Measurements from ENCODE around the gene COL17A1.

COL17A1 gene

DNA sequence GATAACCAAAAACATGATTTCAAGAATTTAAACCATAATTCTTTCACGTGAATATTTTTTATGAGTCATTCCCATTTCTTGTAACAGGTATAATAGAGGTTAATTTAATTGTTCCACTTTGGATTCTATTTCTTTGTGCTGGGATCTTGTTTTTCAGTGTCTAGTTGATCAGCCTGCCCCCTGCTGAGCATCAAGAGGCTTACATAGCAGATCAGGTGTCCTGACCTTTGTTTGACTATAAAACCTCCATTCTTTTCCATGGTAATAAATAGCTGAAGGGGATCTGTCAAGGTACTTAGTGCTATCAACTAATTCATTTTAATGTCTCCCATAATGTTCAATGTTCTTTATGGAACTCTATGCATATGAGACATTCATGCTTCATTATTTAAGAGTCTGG is 4.9 kb downstream of the COL17A1 start:
- TF ChIP-seq GATA3 (IDR thresholded peaks at IDR 0.05; ENCODE audit: low read depth, low read length): no peak
- TF ChIP-seq GATA2 (IDR thresholded peaks at IDR 0.05; ENCODE audit: low read depth, low read length): no peak

DNA sequence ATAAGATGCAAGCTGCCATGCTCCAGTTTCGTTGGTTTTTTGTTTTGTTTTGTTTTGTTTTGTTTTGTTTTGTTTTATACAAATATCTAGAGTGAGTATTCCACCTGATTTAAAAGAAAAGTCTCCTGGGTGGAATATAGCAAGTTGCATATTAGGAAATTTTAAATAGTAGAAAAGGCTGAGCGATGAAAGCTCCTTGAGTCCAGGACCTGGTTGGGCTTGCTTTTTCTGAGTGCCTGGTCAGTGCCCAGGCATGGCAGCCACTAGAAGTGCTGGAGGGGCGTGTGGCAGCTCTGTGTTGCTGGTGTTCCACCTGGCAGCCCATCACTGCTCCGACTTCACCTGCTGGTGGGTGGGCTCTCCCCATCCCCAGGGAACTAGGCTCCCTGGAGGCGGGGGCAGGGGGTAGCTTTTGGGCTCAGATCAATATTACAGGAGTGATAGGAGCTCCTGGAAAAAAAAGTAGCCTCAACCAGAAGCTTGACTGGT is 8.0 kb downstream of the COL17A1 start:
- TF ChIP-seq GATA2 (IDR thresholded peaks at IDR 0.05; ENCODE audit: low read depth, low read length) (no peak), GATA3 (IDR thresholded peaks at IDR 0.05; ENCODE audit: low read depth, low read length) (no peak)

DNA sequence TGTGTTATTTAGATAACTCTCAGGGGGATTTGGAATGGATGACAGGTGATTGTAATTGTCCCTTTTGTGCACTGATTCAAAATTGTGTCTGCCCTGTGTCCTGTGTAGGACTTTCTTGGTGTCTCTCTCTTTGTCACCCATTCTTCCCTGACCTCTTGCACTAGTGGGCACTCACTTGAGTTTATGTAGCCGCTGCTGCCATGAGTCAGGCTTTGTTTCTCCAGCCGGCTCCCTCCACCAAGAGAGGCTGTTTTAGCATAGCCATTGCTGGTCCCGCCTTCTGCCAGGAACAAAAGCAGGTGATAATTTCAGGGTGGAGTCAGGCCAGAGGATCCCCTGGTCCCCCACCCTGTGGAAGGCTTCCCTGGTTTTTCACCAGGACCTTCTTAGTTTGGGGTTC is 8.4 kb downstream of the COL17A1 start:
- no peak for TF ChIP-seq GATA3 (IDR thresholded peaks at IDR 0.05; ENCODE audit: low read depth, low read length)
- no peak for TF ChIP-seq GATA2 (IDR thresholded peaks at IDR 0.05; ENCODE audit: low read depth, low read length)

DNA sequence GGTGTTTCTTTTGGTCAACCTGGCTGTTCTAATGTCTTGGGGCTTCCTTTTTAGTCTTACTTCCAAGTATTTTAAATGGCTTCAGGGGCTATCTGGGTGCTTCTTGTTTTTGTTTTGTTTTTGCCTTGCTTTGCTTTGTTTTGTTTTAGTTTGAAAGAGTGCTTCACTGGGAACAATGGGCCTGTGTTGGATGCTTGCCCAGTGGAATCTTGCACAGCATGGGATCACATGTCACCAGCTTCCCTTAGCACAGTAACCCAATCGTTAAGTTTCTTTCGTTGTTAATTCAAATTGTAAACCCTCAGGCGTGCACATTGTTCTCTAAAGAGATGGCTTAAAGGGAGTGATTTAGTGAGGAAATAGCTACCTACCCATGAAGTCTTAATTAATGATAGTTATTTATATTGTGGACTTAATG is 8.9 kb downstream of the COL17A1 start:
- TF ChIP-seq GATA3 (IDR thresholded peaks at IDR 0.05; ENCODE audit: low read depth, low read length) (no peak), GATA2 (IDR thresholded peaks at IDR 0.05; ENCODE audit: low read depth, low read length) (no peak)

DNA sequence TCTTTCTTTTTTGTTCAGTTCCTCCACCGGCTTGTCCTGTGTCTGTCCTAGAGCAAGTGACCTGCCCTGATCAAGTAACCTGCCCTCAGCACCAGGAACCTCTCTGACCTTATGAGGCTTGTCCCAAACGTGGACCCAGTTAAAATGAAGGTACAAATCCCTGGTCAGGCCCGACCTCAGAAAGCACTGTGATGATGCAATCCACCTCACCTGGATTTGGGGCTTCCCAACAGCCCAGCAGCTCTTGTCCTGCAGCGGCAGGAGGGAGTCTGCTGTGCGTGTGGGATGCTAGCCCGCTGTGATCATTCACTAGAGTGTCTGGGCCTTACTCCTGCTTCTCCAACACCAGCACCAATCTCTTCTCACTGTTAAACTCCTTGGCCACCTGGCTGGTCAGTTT is 11.2 kb downstream of the COL17A1 start:
- TF ChIP-seq GATA3 (IDR thresholded peaks at IDR 0.05; ENCODE audit: low read depth, low read length): no peak
- TF ChIP-seq GATA2 (IDR thresholded peaks at IDR 0.05; ENCODE audit: low read depth, low read length): no peak

DNA sequence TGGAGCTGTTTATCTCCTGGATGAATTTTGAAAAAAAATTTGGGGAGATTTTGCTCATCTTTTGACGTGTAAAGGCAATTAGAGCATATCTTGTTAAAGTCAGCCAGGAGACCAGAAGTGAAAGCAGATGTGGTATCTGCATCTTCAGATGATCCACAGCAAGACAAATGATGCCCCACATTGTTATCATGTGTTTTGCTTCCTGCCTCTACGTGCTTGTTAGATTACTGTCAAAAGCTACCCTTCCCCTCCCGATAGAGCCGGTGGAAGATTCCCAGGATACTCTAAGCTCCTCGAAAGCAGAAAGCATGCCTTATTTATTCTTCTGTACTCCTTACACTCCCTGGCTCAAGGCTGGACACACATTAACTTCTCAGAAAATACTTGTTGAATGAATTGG is 12.9 kb downstream of the COL17A1 start:
- no peak for TF ChIP-seq GATA2 (IDR thresholded peaks at IDR 0.05; ENCODE audit: low read depth, low read length)
- TF ChIP-seq GATA3 (IDR thresholded peaks at IDR 0.05; ENCODE audit: low read depth, low read length): no peak

DNA sequence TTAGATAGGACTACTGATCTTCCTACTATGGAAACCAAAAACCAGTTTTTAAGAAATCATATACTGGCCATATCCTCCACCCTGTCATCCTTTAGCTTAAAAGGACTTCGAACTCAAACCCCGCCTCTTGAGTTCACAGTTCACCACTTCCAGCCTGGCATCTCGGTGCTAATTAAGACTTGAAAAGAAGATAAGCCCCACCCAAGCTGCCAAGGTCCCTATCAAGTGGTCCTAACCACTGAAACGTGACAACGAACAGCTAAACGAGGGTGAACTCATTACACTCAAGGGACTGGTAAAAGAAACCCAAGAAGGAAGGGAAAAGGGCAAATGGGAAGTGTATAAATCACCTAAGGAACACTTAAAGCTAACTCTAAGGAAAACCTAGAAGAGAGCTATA is 16.1 kb downstream of the COL17A1 start:
- TF ChIP-seq GATA2 (IDR thresholded peaks at IDR 0.05; ENCODE audit: low read depth, low read length) (no peak), GATA3 (IDR thresholded peaks at IDR 0.05; ENCODE audit: low read depth, low read length) (no peak)

DNA sequence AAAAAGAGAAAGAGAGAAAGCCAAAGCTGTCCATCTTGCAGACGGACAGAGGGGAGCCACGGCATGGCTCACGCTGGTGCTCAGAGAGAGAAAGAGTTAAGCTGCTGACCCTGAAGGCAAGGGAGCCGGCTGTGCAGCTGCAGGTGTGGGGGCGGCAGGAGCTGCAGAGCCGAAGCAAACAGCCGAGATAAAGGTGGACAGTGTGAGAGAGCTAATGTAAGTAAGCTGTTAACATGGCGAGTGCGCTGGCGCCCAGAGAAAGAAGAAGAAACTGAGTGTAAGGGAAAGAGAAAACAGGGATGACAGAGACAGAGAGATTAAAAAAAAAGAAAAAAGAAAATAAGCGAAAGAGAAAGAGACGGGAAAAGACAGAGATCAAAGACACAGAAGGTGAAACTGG is 18.2 kb downstream of the COL17A1 start:
- TF ChIP-seq GATA2 (IDR thresholded peaks at IDR 0.05; ENCODE audit: low read depth, low read length): no peak
- no peak for TF ChIP-seq GATA3 (IDR thresholded peaks at IDR 0.05; ENCODE audit: low read depth, low read length)

DNA sequence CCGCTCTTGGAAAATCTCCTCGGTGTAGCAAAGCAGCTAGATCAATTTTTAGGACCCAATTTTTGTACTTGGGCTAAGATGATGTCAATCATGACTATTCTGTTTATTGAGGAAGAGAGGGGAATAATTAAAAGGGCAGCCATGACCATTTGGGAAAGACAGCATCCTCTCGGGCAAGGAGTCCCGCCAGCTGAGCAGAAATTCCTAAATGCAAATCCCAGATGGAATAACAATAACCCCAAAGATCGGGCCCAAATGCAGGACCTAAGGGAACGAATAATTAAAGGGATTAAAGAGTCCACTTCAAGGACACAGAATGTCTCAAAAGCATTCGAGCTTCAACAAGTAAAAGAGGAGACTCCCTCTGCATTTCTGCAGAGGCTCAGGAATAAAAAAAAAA is 18.7 kb downstream of the COL17A1 start:
- TF ChIP-seq GATA2 (IDR thresholded peaks at IDR 0.05; ENCODE audit: low read depth, low read length): no peak
- no peak for TF ChIP-seq GATA3 (IDR thresholded peaks at IDR 0.05; ENCODE audit: low read depth, low read length)

DNA sequence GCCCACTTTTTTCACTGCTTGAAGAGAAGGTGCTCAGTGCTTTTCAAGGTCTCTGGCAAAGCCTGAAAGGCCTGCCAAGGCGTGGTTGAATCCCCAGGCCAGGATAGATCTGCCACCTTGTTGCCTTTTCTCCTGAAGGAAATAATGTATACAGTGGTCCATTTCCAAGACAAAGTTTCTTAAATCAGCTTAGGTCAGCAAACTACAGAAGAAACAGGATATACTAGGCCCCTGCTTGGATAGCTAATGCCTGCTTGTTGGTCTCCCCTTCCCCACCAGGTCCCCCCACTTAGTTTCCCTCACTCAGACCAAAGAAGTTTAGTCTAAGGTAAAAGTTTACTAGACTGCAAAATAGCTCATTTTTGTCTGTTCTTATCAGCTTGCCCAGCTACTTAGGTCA is 19.9 kb downstream of the COL17A1 start:
- TF ChIP-seq GATA2 (IDR thresholded peaks at IDR 0.05; ENCODE audit: low read depth, low read length): no peak
- no peak for TF ChIP-seq GATA3 (IDR thresholded peaks at IDR 0.05; ENCODE audit: low read depth, low read length)

DNA sequence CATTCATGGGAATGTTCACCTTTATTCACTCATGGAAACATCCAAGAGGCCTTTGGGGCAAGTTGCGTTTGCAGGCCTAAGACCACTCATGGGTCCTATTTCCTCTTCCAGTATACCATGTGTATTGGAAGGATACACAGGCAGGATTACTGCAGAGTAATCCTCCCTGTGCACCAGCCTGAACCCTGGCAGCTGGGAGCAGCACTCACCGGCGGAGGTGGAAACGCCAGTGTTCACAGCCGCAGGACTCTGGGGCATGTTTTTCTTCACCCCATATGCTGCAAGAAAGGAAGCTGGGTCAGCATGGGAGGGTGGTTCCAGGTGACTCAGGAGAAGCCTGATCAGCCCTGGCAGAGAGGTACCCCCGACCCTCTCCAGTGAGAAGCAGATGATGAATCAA is 24.5 kb downstream of the COL17A1 start:
- no peak for TF ChIP-seq GATA2 (IDR thresholded peaks at IDR 0.05; ENCODE audit: low read depth, low read length)
- TF ChIP-seq GATA3 (IDR thresholded peaks at IDR 0.05; ENCODE audit: low read depth, low read length): no peak

DNA sequence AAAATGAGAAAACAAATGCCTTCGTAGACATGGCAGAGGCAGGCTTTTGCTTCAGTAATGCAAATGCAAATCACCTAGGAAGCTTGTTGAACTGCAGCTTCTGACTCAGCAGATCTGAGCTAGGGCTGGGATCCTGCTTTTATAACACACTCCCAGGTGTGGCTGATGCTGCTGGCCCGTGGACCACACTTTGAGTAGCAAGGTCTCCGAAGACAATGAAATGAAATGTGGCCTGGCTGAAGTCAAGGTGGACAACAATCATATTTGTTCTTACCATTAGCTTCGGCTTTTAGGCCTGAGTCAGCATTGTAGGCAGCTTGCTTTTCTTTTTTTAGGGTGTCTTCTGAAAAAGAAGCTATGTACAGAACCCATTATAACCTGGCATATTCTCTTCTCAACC is 26.3 kb downstream of the COL17A1 start:
- TF ChIP-seq GATA2 (IDR thresholded peaks at IDR 0.05; ENCODE audit: low read depth, low read length) (no peak), GATA3 (IDR thresholded peaks at IDR 0.05; ENCODE audit: low read depth, low read length) (no peak)

DNA sequence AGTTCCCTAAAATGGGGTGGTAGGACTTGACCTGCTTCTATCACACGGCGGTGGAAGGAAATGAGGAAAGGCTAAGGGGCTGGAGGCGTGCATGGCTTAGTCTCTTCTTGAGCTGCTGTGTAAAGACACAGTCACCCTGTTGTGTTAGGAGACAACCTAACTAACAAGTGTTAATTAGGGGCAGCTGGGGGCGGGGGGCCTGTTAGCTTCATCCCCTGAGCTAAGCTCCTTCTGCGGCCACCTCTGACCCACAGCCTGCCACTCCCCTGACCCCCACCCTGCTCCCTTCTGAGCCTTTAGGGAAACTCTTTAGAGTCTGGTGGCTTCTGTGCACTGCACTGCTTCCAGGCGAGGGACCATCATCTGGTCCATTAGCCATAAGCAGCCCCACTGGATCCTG is 28.0 kb downstream of the COL17A1 start:
- TF ChIP-seq GATA2 (IDR thresholded peaks at IDR 0.05; ENCODE audit: low read depth, low read length): no peak
- no peak for TF ChIP-seq GATA3 (IDR thresholded peaks at IDR 0.05; ENCODE audit: low read depth, low read length)

DNA sequence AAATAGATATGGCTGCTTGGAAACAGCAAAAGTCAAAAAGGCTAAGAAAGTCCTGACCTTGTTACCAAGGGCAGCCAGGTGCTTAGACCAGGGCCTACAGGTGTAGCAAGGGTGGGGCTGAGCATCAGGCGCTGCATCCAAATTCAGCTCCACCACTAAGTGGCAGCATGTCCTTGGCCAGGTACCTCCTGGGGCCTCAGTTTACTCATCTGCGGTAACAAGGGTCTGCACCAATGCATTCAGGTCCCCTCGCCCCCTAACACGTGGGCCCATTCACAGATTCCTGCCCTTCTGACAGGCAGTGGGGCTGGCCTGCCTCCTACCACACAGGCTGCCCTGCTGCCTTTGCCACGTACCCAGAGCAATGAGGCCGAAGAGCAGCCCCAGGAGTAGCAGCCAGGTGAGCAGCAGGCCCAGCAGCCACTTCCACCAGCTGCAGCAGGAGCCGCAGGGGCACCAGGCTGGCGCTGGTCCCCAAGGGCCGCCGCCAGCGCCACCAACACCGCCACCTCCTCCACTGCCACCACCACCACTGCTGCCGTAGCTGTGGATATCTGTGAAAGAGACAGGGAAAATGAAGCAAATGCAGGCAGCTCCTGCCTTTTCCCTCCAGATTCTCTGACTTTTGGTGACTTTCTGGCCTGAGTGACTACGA is 28.9 kb downstream of the COL17A1 start:
- TF ChIP-seq GATA3 (IDR thresholded peaks at IDR 0.05; ENCODE audit: low read depth, low read length) (no peak), GATA2 (IDR thresholded peaks at IDR 0.05; ENCODE audit: low read depth, low read length) (no peak)

DNA sequence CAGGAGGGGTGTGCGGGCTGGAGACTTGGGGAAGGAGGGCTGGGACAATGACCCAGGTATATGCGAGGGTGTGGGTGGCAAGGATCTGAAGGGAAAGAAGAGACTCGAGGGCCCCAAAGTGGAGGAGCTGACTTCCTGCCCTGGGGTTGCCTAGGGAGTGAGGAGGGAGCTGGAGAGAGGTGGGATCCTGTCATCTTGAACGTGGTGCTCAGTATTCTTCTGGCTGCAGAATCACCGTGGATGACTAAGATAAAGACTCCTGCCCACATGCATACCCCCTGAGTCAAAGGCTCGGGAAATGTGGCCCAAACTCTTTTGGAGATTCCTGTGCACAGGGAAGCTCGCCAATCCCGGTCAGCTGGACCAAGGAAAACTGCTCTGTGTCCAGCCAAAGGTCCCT is 31.2 kb downstream of the COL17A1 start:
- TF ChIP-seq GATA2 (IDR thresholded peaks at IDR 0.05; ENCODE audit: low read depth, low read length) (no peak), GATA3 (IDR thresholded peaks at IDR 0.05; ENCODE audit: low read depth, low read length) (no peak)

DNA sequence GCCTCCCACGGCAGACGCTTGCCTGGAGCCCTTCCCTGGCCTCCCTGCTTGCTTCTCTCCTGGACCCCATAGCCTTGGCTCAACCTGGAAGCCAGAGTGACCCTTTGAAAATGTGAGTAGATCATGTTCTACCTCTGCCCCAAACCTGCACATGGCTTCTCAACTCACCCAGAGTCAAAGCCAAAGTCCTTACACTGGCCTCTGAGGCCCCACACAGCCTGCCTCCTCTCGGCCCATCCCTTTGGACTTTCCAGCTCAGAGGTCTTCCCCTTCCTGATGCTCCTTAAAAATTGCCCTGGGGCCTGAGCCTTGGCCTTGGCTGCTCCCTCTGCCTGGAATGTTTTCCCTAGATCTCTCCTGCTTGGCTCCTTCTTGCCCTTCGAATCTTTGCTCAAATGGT is 32.5 kb downstream of the COL17A1 start:
- no peak for TF ChIP-seq GATA3 (IDR thresholded peaks at IDR 0.05; ENCODE audit: low read depth, low read length)
- TF ChIP-seq GATA2 (IDR thresholded peaks at IDR 0.05; ENCODE audit: low read depth, low read length): no peak
